Measurements from ENCODE around the gene MRPL14.

MRPL14 gene

DNA sequence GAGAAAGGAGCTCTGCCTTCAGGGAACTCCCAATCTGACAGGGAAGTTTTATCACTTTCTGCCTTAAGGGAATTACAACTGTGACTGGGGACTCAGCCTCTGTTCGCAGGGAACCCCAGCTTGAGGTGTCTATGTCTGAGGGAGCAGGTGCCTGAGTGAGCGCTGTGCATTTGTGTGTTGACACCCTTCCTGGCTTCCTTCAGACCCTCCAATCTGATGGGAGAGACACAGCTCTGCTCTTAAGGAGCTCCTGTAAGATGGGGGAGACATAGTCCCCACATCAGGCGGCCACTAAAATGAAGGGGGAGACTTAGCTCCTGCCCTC lies 62.3 kb downstream of the MRPL14 start:
- no peak for DNase-seq (ENCODE audit: low read depth)

GRCh38 chr6:44064089-44064947 lies 62.9 kb downstream of the MRPL14 start:
- DNase-seq (ENCODE audit: low read depth): no peak

- DNase-seq (ENCODE audit: low read depth): no peak
Observed at GRCh38 chr6:44063561-44064059, 63.6 kb downstream of the MRPL14 start.
